A549 (cell line): ENCODE data around the gene MAPK1IP1L. TPM values are rescaled to one million over a fixed set of nuclear protein-coding genes. Genes with fewer than 3 reads are reported as not detected.
"Not testable (repeated sequence)": the region's sequence is repeated elsewhere in the genome, so short reads cannot be mapped to it uniquely, and the experiment has no call there.

Source experiments
- ATAC-seq, 2 experiments: fragments of 200-7000 bp in 1 of 2; fragments of >200 bp in 1 of 2; cut with Nextera tagmentation in 1 of 2; cut with Tn5 transposase in 1 of 2; 3 replicates each; pipeline versions ENCODE4 v1.8.0 to v1.9.1; 2018 to 2020; ENCODE audit warnings: mild to moderate bottlenecking in 1 of 2, moderate library complexity in 1 of 2
- CTCF ChIA-PET: fragments of 300-600 bp; sonication (Branson Sonifier 250); formaldehyde crosslinking; extraction: SDS; loops from one replicate; lab custom pipeline; 2021; ENCODE audit warnings: antibody characterized with exemption, inconsistent platforms; lab: Yijun Ruan, JAX
- POLR2A ChIA-PET: fragments of 350-600 bp; formaldehyde crosslinking; extraction: SDS; loops from one replicate; lab custom pipeline; 2021; ENCODE audit warnings: antibody characterized with exemption, inconsistent platforms; lab: Yijun Ruan, JAX
- DNase-seq, 2 experiments: peaks; one replicate each; pipeline versions ENCODE4 v3.0.0 to v3.0.0-alpha.2; 2011 to 2016; ENCODE audit warnings: low read depth in 1 of 2, low spot score in 1 of 2
- FAIRE-seq: peaks from 2 replicates; lab custom pipeline; 2011; peaks lifted over from hg19 to GRCh38; lab: Jason Lieb, UNC
- H3K27ac ChIP-seq, 2 experiments: fragments of >200 bp; sonication (Bioruptor Twin); formaldehyde crosslinking; 3 replicates each; pipeline ENCODE4 v1.5.1; 2016 to 2017
- H3K4me1 ChIP-seq: fragments of >200 bp; sonication (Bioruptor Twin); formaldehyde crosslinking; 3 replicates; pipeline ENCODE4 v1.6.1; 2016
- H3K4me2 ChIP-seq: fragments of >200 bp; sonication (Bioruptor Twin); formaldehyde crosslinking; 3 replicates; pipeline ENCODE4 v1.6.1; 2016
- H3K4me3 ChIP-seq: fragments of >200 bp; sonication (Bioruptor Twin); formaldehyde crosslinking; 3 replicates; pipeline ENCODE4 v1.5.1; 2016
- H3K9me3 ChIP-seq: fragments of >200 bp; sonication (Bioruptor Twin); formaldehyde crosslinking; 3 replicates; pipeline ENCODE4 v1.6.1; 2016
- ATOH8 ChIP-seq: fragments of 250-450 bp; sonication (Bioruptor Pico); IDR thresholded peaks from 2 replicates; pipeline ENCODE4 v1.5.0; 2020; ENCODE audit warnings: low read depth, mild to moderate bottlenecking, moderate library complexity
- CHD4 ChIP-seq: fragments of 200-600 bp; sonication (generic); IDR thresholded peaks from 2 replicates; pipeline ENCODE4 v1.6.1; 2016; ENCODE audit warnings: antibody characterized with exemption, mild to moderate bottlenecking, borderline replicate concordance
- EHF ChIP-seq: fragments of 250-450 bp; sonication (Bioruptor Pico); IDR thresholded peaks from 2 replicates; pipeline ENCODE4 v1.5.0; 2020; ENCODE audit warnings: mild to moderate bottlenecking
- FOSB ChIP-seq: fragments of 250-450 bp; sonication (Bioruptor Pico); IDR thresholded peaks from 2 replicates; pipeline ENCODE4 v1.5.0; 2020; ENCODE audit warnings: mild to moderate bottlenecking, moderate library complexity
- FOXS1 ChIP-seq: fragments of 250-450 bp; sonication (Bioruptor Pico); IDR thresholded peaks from 2 replicates; pipeline ENCODE4 v1.5.0; 2020; ENCODE audit warnings: mild to moderate bottlenecking, moderate library complexity
- GATA3 ChIP-seq: IDR thresholded peaks from 2 replicates; pipeline ENCODE4 v1.6.1; 2012; ENCODE audit warnings: borderline replicate concordance
- HEYL ChIP-seq: fragments of 250-450 bp; sonication (Bioruptor Pico); IDR thresholded peaks from 2 replicates; pipeline ENCODE4 v1.8.0; 2021; ENCODE audit warnings: mild to moderate bottlenecking, moderate library complexity
- HMGXB4 ChIP-seq: fragments of 250-450 bp; sonication (Bioruptor Pico); IDR thresholded peaks from 2 replicates; pipeline ENCODE4 v1.5.0; 2021; ENCODE audit warnings: mild to moderate bottlenecking, moderate library complexity, borderline replicate concordance
- HOXB13 ChIP-seq: fragments of 250-450 bp; sonication (Bioruptor Pico); IDR thresholded peaks from 2 replicates; pipeline ENCODE4 v1.5.0; 2020; ENCODE audit warnings: low read depth, mild to moderate bottlenecking, moderate library complexity
- HOXB5 ChIP-seq: fragments of 250-450 bp; sonication (Bioruptor Pico); IDR thresholded peaks from 2 replicates; pipeline ENCODE4 v1.5.0; 2020; ENCODE audit warnings: mild to moderate bottlenecking, moderate library complexity
- MAFK ChIP-seq: fragments of 450-650 bp; IDR thresholded peaks from 2 replicates; pipeline ENCODE4 v1.6.1; 2014; ENCODE audit not compliant: partially characterized antibody
- NPAS2 ChIP-seq: fragments of 250-450 bp; sonication (Bioruptor Pico); IDR thresholded peaks from 2 replicates; pipeline ENCODE4 v1.8.0; 2022; ENCODE audit warnings: mild to moderate bottlenecking, moderate library complexity, borderline replicate concordance
- PHF8 ChIP-seq: fragments of 200-600 bp; sonication (generic); IDR thresholded peaks from 2 replicates; pipeline ENCODE4 v1.6.1; 2016; ENCODE audit warnings: low read depth, mild to moderate bottlenecking, antibody characterized with exemption, moderate library complexity, borderline replicate concordance
- POLR2A ChIP-seq: IDR thresholded peaks from 2 replicates; pipeline ENCODE4 v1.6.1; 2012; ENCODE audit warnings: mild to moderate bottlenecking, low read length
- RARB ChIP-seq: fragments of 250-450 bp; sonication (Bioruptor Pico); IDR thresholded peaks from 2 replicates; pipeline ENCODE4 v1.8.0; 2021; ENCODE audit warnings: mild to moderate bottlenecking, moderate library complexity
- TFCP2L1 ChIP-seq: fragments of 250-450 bp; sonication (Bioruptor Pico); IDR thresholded peaks from 2 replicates; pipeline ENCODE4 v1.5.0; 2021; ENCODE audit warnings: mild to moderate bottlenecking
- ZNF302 ChIP-seq: fragments of 250-450 bp; sonication (Bioruptor Pico); IDR thresholded peaks from 2 replicates; pipeline ENCODE4 v1.9.0; 2021; ENCODE audit warnings: inconsistent platforms, mild to moderate bottlenecking, moderate library complexity
- ZSCAN20 ChIP-seq: fragments of 250-450 bp; sonication (Bioruptor Pico); IDR thresholded peaks from 2 replicates; pipeline ENCODE4 v1.8.0; 2022; ENCODE audit warnings: mild to moderate bottlenecking, moderate library complexity
- WGBS: methylation state at CpG from one replicate; pipeline ENCODE4 v1.1.6; 2017; ENCODE audit errors: missing lambda C conversion rate; 5-methylcytosine and 5-hydroxymethylcytosine counted together
- polyA plus RNA-seq, 4 experiments: library from polyadenylated mRNA; depleted of rRNA in 3 of 4; stranded (reverse); fragments of >200 nt; fragmentation: RNase III in 1 of 4; extraction: RNeasy Plus Mini Kit Qiagen cat#74134 plus additional on column Dnase treatment in 1 of 4; gene quantifications; 2 replicates in 3 of 4; 3 replicates in 1 of 4; pipeline ENCODE4 v1.2.3, GENCODE V29; 2011 to 2017

MAPK1IP1L gene
- polyA plus RNA-seq, 2 of the 4 experiments (the other 2 are of a cell fraction), result 42.9 to 72.3 TPM

GRCh38 chr14:55024365-55024764, 27.1 kb upstream of the MAPK1IP1L start:
- Histone ChIP-seq H3K4me2 (peak overlapping the region; percentile 37), H3K4me1 (peaks cover 27% of the 10 kb centered on the region)
- ATAC-seq, FAIRE-seq, POLR2A ChIA-PET, H3K27ac ChIP-seq, H3K4me3 ChIP-seq, H3K9me3 ChIP-seq: not testable (repeated sequence)
- peak; percentile 94; the same call in 1 of the 2 replicates for TF ChIP-seq FOXS1 (CRISPR knock-in tag)
- peak; percentile 92 for TF ChIP-seq ZNF302 (CRISPR knock-in tag)
- TF ChIP-seq EHF (CRISPR knock-in tag), result peak; percentile 94
- TF ChIP-seq HEYL (CRISPR knock-in tag), result peak; percentile 94
- 0 out of 2 replicates have a peak, but pooled peaks have one; percentile 19 for TF ChIP-seq NPAS2 (CRISPR knock-in tag)
- peak; percentile 79 for TF ChIP-seq HOXB5 (CRISPR knock-in tag)
- peak; percentile 74 for TF ChIP-seq ATOH8 (CRISPR knock-in tag)
- peak; percentile 90; the same call in 1 of the 2 replicates for TF ChIP-seq HOXB13 (CRISPR knock-in tag)
- 0 out of 2 replicates have a peak, but pooled peaks have one; percentile 21 for TF ChIP-seq FOSB (CRISPR knock-in tag)
- peak; percentile 94 for TF ChIP-seq ZSCAN20 (CRISPR knock-in tag)
- TF ChIP-seq HMGXB4 (CRISPR knock-in tag), result 0 out of 2 replicates have a peak, but pooled peaks have one; percentile 37
- CTCF ChIA-PET, result interaction anchor here (3.2 kb wide), 1 partner anchor 27 kb away, joined by 10 read pairs; the partner anchor contains the start of gene MAPK1IP1L
- 9% methylated on average over 2 of the region's 5 CpGs for WGBS
- DNase-seq, result peak in 1 of 2 experiments; percentile 36

- no peaks in the 10 kb centered on the region for H3K9me3 ChIP-seq
- ChIA-PET POLR2A (no interaction called here), CTCF (interaction anchor here (1.4 to 2.5 kb wide), 2 partner anchors 26 to 139 kb away, joined by 6 to 18 read pairs; partner anchors contain the start of gene MAPK1IP1L)
- DNase-seq, result no peak
- peak overlapping the region; percentile 69 for H3K4me3 ChIP-seq
- no peak for TF ChIP-seq RARB
- TF ChIP-seq, all 56 proteins: peak for 0
- peaks cover 43% of the 10 kb centered on the region for H3K4me1 ChIP-seq
- no peak for ATAC-seq
- peak overlapping the region; percentile 83 to 96; a peak in 4 of 6 replicates for H3K27ac ChIP-seq
- peak overlapping the region; percentile 95 for H3K4me2 ChIP-seq
- FAIRE-seq, result no peak
- WGBS, result 70% methylated on average over 7 of the region's 7 CpGs
Measured at GRCh38 chr14:55025948-55026347, 25.5 kb upstream of the MAPK1IP1L start.

- peaks cover 47% of the 10 kb centered on the region for H3K4me1 ChIP-seq
- WGBS, result 27% methylated on average over 9 of the region's 9 CpGs
- ChIA-PET CTCF (interaction anchor here (0.8 to 2.5 kb wide), 5 partner anchors 16 to 138 kb away, joined by 4 to 18 read pairs (median 5); partner anchors contain the start of gene MAPK1IP1L), POLR2A (interaction anchor here (0.9 to 1.6 kb wide), 7 partner anchors 12 to 538 kb away, joined by 3 to 43 read pairs (median 3); partner anchors contain the start of gene MAPK1IP1L)
- peak overlapping the region; percentile 83 to 96 for H3K27ac ChIP-seq
- FAIRE-seq (no peak), DNase-seq (no peak), ATAC-seq (no peak)
- TF ChIP-seq PHF8 (no peak), GATA3 (no peak), CHD4 (no peak), MAFK (peak; percentile 81), HOXB5 (CRISPR knock-in tag) (no peak), POLR2A (no peak), TFCP2L1 (CRISPR knock-in tag) (0 out of 2 replicates have a peak, but pooled peaks have one; percentile 4), ZSCAN20 (CRISPR knock-in tag) (no peak), HOXB13 (CRISPR knock-in tag) (no peak)
- H3K4me3 ChIP-seq, result peak overlapping the region; percentile 69
- H3K9me3 ChIP-seq, result no peaks in the 10 kb centered on the region
- peak overlapping the region; percentile 95 for H3K4me2 ChIP-seq
Measured at GRCh38 chr14:55026441-55026792, 25.0 kb upstream of the MAPK1IP1L start.
